IPS-18a (cell line): ENCODE measurements around the gene SLC38A1.

Source experiments
- H3K27ac ChIP-seq: one replicate; pipeline ENCODE4 v1.5.1; 2013; ENCODE audit warnings: low read length
- H3K27me3 ChIP-seq: one replicate; pipeline ENCODE4 v1.6.1; 2013; ENCODE audit warnings: mild to moderate bottlenecking, low read length; ENCODE audit not compliant: control insufficient read depth, insufficient read depth
- H3K36me3 ChIP-seq: one replicate; pipeline ENCODE4 v1.6.1; 2013; ENCODE audit warnings: low read depth, low read length; ENCODE audit not compliant: control insufficient read depth
- H3K4me1 ChIP-seq: one replicate; pipeline ENCODE4 v1.6.1; 2013; ENCODE audit warnings: low read depth, low read length; ENCODE audit not compliant: control insufficient read depth
- H3K4me3 ChIP-seq: one replicate; pipeline ENCODE4 v1.5.1; 2013; ENCODE audit warnings: low read length
- H3K9ac ChIP-seq: one replicate; pipeline ENCODE4 v1.6.1; 2013; ENCODE audit warnings: mild to moderate bottlenecking, low read length, moderate library complexity
- H3K9me3 ChIP-seq: one replicate; pipeline ENCODE4 v1.6.1; 2013; ENCODE audit warnings: low read depth, low read length; ENCODE audit not compliant: control insufficient read depth

SLC38A1 gene

DNA sequence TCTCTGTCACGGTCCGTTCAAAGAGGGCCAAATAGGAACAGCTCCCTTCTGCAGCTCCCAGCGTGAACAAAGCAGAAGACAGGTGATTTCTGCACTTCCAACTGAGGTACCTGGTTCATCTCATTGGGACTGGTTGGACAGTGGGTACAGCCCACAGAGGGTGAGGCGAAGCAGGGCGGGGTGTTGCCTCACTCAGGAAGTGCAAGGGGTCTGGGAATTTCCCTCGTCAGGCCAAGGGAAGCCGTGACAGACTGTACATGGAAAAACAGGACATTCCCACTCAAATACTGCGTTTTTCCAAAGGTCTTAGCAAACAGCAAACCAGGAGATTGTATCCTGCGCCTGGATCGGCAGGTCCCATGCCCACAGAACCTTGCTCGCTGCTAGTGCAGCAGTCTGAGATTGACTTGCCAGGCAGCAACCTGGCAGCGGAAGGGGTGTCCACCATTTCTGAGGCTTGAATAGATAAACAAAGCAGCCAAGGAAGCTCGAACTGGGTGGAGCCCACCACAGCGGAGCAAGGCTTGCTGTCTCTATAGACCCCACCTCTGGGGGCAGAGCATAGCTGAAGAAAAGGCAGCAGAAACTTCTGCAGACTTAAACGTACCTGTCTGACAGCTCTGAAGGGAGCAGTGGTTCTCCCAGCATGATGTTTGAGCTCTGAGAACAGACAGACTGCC lies 22.7 kb downstream of the SLC38A1 start:
- Histone ChIP-seq H3K36me3 (peaks cover 28% of the 10 kb centered on the region), H3K9me3 (no peaks in the 10 kb centered on the region), H3K4me3 (no peak overlapping the region), H3K9ac (no peak overlapping the region), H3K4me1 (no peaks in the 10 kb centered on the region), H3K27me3 (no peaks in the 10 kb centered on the region), H3K27ac (no peak overlapping the region)

DNA sequence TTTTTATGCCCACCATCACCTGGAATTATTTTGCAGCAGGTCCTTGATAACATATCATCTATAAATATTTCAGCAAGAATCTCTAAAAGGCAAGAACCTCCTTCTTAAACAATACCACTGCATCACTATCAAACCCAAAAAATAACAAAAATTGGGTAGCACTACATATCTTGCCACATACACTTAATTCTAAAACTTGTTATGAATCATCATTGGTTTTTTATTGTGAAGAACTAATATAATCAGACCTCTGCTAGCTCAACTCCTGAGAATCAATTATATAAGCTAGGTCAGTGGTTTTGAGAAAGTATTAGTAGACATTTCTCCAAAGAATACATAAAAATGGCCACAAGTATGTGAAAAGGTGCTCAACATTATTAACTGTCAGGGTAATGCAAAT lies 23.8 kb downstream of the SLC38A1 start:
- Histone ChIP-seq H3K4me3 (no peak overlapping the region), H3K4me1 (no peaks in the 10 kb centered on the region), H3K27me3 (no peaks in the 10 kb centered on the region), H3K9ac (no peak overlapping the region), H3K36me3 (peaks cover 40% of the 10 kb centered on the region), H3K27ac (no peak overlapping the region), H3K9me3 (no peaks in the 10 kb centered on the region)

DNA sequence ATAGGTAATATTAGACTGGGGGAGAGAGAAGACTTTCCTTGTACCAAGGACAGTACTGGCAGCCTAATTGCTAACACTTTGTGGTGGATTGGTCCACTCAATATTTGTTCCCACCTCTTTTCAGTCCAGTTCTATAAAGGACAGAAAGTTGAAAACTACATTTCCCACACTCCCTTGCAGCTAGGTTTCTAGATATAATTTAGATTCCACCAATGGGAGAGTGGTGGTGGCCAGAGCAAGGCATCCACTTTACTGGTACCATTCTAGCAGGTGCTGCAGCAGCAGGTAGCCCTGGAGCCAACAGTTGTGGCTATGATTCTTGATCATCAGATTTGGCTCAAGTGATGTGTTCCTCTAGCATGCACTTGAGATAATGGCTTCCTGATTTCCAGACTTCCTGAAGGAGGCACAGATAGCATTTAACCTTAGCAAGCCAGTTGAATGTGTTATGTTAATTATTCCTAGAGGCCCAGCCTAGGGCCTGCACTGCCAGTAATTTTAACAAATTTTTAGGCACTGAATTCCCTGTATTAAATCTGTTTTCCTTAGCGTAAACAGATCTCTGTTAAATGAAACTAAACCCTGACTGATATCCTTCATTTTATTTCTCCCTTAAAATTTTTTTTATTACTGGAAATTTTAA lies 24.4 kb downstream of the SLC38A1 start:
- H3K4me1 ChIP-seq: no peaks in the 10 kb centered on the region
- no peaks in the 10 kb centered on the region for H3K9me3 ChIP-seq
- H3K36me3 ChIP-seq: peaks cover 46% of the 10 kb centered on the region
- H3K27ac ChIP-seq: no peak overlapping the region
- H3K4me3 ChIP-seq: no peak overlapping the region
- H3K9ac ChIP-seq: no peak overlapping the region
- H3K27me3 ChIP-seq: no peaks in the 10 kb centered on the region

DNA sequence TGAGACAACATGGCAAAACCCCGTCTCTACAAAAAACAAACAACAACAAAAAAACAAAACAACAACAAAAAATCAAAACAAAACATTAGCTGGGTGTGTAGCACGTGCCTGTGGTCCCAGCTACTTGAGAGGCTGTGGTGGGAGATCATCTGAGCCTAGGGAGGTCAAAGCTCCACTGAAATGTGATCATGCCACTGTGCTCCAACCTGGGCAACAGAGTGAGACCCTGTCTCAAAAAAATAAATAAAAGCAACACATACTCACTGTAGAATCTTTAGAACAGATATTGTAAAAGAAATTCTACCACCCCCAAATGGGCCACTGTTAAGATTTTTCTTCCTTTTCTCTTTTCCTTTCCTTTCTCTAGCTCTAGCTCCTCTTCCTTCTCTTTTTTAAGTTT lies 26.3 kb downstream of the SLC38A1 start:
- Histone ChIP-seq H3K27ac (no peak overlapping the region), H3K9me3 (no peaks in the 10 kb centered on the region), H3K9ac (no peak overlapping the region), H3K36me3 (peaks cover 60% of the 10 kb centered on the region), H3K27me3 (no peaks in the 10 kb centered on the region), H3K4me3 (no peak overlapping the region), H3K4me1 (no peaks in the 10 kb centered on the region)

DNA sequence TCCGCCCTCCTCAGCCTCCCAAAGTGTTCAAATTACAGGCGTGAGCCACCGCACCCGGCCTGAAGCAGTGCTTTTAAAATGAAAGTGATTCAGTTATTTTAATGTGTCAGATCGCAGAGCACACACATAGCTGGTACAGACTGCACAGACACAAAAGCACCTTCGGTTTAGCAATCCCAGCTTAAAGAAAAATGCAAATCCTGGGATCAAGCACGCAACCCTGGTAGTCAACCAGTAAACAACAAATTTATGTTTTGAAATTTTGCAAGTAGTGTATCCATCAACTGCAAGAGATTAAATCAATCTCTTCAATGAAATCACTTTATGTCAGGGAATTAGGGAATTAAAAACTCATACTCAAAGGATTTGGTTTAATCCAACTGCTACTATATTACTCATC lies 28.4 kb downstream of the SLC38A1 start:
- H3K9me3 ChIP-seq: no peaks in the 10 kb centered on the region
- H3K27ac ChIP-seq: no peak overlapping the region
- H3K27me3 ChIP-seq: no peaks in the 10 kb centered on the region
- H3K4me3 ChIP-seq: no peak overlapping the region
- H3K9ac ChIP-seq: no peak overlapping the region
- peaks cover 77% of the 10 kb centered on the region for H3K36me3 ChIP-seq
- H3K4me1 ChIP-seq: no peaks in the 10 kb centered on the region

DNA sequence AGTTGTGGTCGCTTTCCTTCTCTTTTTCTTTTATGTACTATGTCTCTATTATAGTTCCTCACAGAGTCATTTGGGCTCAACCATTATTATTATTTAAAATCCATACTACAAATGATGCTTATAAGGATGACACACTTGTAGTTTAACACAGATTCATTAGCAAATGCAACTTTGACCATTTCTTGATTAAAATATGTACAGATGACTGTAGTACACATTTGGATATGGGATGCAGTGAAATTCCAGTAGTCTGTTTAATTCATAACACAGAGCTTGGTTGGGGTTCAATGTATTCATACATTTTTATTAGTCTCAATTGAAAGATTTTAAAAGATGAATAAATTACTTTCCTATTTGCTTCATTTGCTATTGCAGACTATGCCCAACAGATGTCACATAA lies 30.0 kb downstream of the SLC38A1 start:
- Histone ChIP-seq H3K36me3 (peaks cover 84% of the 10 kb centered on the region), H3K27ac (no peak overlapping the region), H3K4me3 (no peak overlapping the region), H3K9me3 (no peaks in the 10 kb centered on the region), H3K27me3 (no peaks in the 10 kb centered on the region), H3K4me1 (no peaks in the 10 kb centered on the region), H3K9ac (no peak overlapping the region)

DNA sequence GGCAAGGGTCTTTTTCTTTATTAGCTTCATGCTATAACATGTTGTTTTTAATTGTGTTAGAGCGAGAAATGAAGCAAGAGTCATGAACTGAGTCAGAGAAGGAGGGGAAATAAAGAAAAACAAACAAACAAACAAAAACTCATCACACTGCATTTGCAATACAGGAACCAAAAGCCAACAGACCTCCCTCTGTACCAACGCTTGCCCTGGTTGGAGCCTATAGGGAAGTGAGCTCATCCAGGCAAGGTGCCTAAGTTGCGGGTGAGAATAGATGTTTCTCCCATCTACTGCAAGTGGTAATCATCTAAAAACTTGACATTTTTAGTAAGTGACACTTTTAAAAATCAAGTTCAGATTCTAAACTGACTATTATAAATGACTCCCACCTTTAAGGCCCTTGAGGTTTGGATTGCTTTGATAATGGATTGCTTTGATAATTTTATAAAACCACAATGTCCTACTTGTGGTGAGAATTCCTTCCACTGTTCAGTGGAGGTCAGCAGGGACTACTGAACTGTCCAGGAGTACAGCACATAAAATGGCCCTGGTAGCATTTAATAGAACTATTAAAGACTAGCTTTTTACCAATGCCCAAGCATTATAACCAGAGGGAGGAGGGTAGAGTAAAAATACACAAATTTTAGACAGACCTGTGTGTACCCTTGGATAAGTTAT lies 31.3 kb downstream of the SLC38A1 start:
- Histone ChIP-seq H3K27ac (no peak overlapping the region), H3K9me3 (no peaks in the 10 kb centered on the region), H3K36me3 (peaks cover 80% of the 10 kb centered on the region), H3K27me3 (no peaks in the 10 kb centered on the region), H3K9ac (no peak overlapping the region), H3K4me3 (no peak overlapping the region), H3K4me1 (no peaks in the 10 kb centered on the region)

DNA sequence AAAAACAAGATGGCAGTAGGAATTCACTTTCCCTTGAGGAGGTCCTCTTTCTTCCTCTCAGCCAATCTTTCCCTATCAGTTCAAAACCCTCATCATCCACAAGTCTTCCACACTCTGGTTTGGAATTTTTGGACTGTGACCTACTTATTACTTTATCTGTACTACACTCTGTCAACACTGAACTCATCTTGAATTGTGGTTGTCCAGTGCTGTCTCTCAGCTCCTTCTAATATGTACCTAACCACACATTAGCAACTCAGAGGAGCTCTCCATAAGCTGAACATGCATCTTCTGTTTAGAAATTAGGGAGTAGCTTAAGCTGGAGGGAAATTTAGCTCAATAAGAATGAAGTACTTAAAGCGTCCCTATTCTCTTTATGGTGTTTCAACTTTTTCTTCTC lies 34.8 kb downstream of the SLC38A1 start:
- H3K36me3 ChIP-seq: peaks cover 79% of the 10 kb centered on the region
- H3K4me3 ChIP-seq: no peak overlapping the region
- no peak overlapping the region for H3K27ac ChIP-seq

DNA sequence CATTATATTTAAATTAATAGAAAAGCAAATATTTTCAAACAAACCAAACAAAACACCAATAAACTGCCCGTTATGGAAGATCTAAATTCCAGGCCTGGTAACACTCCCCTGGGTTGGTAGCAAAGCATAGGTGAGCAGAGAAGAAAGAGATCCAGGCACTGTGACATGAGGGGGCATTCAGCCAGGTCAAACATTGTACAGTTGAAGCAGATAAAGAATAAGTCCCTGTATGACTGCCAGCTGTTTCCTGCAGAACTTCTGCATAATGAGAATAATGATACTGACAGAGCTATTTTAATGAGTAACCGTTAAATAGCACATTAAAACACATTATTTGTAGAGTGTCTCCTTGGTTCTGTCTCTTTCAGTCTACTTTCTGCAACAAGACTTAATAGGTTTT lies 35.4 kb downstream of the SLC38A1 start:
- peaks cover 79% of the 10 kb centered on the region for H3K36me3 ChIP-seq
- H3K9ac ChIP-seq: no peak overlapping the region
- H3K4me1 ChIP-seq: no peaks in the 10 kb centered on the region
- H3K27me3 ChIP-seq: no peaks in the 10 kb centered on the region
- H3K4me3 ChIP-seq: no peak overlapping the region
- no peak overlapping the region for H3K27ac ChIP-seq
- no peaks in the 10 kb centered on the region for H3K9me3 ChIP-seq

More for the DNA sequence above, 34.8 kb downstream of the SLC38A1 start:
- H3K4me1 ChIP-seq: no peaks in the 10 kb centered on the region
- no peaks in the 10 kb centered on the region for H3K27me3 ChIP-seq
- H3K9me3 ChIP-seq: no peaks in the 10 kb centered on the region
- H3K9ac ChIP-seq: no peak overlapping the region

DNA sequence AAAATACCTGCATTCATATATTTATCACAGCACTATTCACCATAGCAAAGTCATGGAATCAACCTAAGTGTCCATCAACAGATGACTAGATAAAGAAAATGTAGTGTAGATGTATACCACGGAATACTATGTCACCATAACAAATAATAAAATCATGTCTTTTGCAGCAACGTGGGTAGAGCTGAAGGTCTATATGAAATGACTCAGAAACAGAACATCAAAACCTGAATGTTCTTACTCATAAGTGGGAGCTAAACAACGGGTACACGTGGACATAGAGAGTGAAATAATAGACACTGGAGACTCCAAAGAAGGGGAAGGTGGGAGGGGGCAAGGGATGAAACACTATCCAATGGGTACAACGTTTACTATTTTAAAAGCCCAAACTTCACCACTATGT lies 37.9 kb downstream of the SLC38A1 start:
- H3K27me3 ChIP-seq: no peaks in the 10 kb centered on the region
- H3K4me1 ChIP-seq: no peaks in the 10 kb centered on the region
- H3K4me3 ChIP-seq: no peak overlapping the region
- H3K27ac ChIP-seq: no peak overlapping the region
- H3K9ac ChIP-seq: no peak overlapping the region
- H3K9me3 ChIP-seq: no peaks in the 10 kb centered on the region
- H3K36me3 ChIP-seq: peaks cover 72% of the 10 kb centered on the region

DNA sequence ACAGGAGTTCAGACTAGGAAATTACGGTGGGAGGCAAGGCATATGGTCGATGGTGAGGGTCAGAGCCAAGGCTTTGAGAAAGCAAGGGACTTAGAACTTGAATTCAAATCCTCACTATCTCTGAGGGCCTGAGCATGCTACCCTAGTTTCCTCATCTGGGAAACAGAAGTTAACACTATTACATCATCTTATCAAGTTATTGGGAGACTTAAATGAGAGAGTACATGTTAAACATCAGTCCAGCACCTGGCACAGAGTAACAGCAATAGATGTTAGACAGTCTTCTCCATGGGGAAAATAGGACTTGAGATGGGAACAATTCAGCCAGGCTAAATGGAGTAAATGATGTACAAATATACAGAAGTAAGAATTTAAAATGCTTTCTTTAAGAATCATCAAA lies 38.5 kb downstream of the SLC38A1 start:
- Histone ChIP-seq H3K36me3 (peaks cover 71% of the 10 kb centered on the region), H3K27ac (no peak overlapping the region), H3K9ac (no peak overlapping the region), H3K27me3 (no peaks in the 10 kb centered on the region), H3K9me3 (no peaks in the 10 kb centered on the region), H3K4me3 (no peak overlapping the region), H3K4me1 (no peaks in the 10 kb centered on the region)

DNA sequence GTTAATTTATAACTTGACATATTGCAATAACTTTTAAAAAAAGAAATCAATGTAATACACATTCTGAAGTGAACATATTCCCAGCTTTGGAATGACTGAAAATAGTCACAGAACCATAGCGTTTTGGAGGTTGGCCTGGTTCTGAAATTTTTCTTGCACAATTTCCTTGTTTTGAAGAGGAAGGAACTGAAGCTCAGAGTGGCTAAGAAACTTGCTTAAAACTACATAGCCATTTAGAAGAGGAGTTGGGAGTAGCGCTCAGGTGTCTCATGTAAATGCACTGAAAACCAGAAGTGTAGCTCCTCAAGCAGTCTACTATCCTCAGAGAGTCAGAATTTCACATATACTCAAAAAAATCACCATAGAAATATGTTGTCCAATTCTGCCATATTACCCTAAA lies 41.2 kb downstream of the SLC38A1 start:
- Histone ChIP-seq H3K27ac (no peak overlapping the region), H3K27me3 (no peaks in the 10 kb centered on the region), H3K36me3 (peaks cover 81% of the 10 kb centered on the region), H3K9me3 (no peaks in the 10 kb centered on the region), H3K9ac (no peak overlapping the region), H3K4me3 (no peak overlapping the region), H3K4me1 (no peaks in the 10 kb centered on the region)
